Fibroblast of pulmonary artery (primary cell): ENCODE measurements around the gene VEPH1.
A peak's percentile ranks its signal among the peaks of the same experiment; 100 is the strongest.

Experiments used
- DNase-seq: peaks from one replicate; pipeline ENCODE4 v3.0.0-alpha.2; 2010; ENCODE audit warnings: low read depth
- H3K4me3 ChIP-seq: replicated peaks from 2 replicates; pipeline ENCODE4 v1.5.1; 2011; ENCODE audit warnings: low read depth, mild to moderate bottlenecking, control low read depth, low read length, moderate library complexity
- CTCF ChIP-seq: IDR thresholded peaks from 2 replicates; pipeline ENCODE4 v1.5.1; 2011; ENCODE audit warnings: mild to moderate bottlenecking, control low read depth, low read length, inconsistent platforms; ENCODE audit errors: missing control alignments

The VEPH1 gene

GRCh38 chr3:157305392-157305791 lies 197.8 kb downstream of the VEPH1 start:
- no peak overlapping the region for H3K4me3 ChIP-seq
- no peak for DNase-seq
- no peak for TF ChIP-seq CTCF

DNA sequence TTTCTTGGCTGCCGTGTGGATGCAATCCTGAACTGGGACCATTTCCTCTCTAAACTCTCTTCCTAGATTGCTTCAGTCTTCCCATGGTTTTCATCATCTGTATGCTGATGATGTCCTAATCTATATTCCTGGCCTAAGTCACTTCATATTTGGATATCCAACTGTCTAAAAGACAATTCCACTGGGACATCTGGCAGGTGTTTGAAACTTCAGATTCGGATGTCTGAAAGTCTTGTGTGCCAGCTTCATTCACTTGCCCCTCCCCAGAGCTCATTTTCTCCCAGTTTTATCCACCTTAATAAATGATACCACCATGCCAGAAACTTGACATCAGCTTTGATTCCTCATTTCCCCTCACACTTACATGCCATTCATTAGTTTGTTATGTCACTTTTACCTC lies 201.5 kb downstream of the VEPH1 start:
- TF ChIP-seq CTCF: no peak

GRCh38 chr3:157300981-157301663 lies 202.1 kb downstream of the VEPH1 start:
- DNase-seq: peak; percentile 36
- no peak for TF ChIP-seq CTCF
- H3K4me3 ChIP-seq: no peak overlapping the region

More for the DNA sequence above, 201.5 kb downstream of the VEPH1 start:
- no peak for DNase-seq
- H3K4me3 ChIP-seq: no peak overlapping the region

DNA sequence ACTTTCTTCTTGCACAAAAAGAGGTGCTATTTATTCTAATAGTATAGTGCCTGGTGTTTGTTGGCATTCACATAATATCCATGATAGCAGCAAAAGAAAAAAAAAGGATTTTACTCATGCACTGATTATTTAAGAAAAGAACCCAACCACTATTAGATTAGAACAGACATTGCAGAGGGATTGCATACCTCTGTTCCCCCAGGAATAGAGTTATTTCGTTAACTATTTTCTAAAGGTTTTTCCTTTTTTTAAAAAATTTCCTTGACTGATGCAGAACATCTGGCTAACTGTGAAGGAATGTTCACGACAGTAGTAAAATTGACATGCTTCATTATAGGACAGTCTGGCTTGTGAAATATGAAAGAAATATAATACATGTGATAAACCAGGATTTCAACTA lies 203.1 kb downstream of the VEPH1 start:
- no peak overlapping the region for H3K4me3 ChIP-seq
- peak; percentile 55 for DNase-seq
- no peak for TF ChIP-seq CTCF

- H3K4me3 ChIP-seq: no peak overlapping the region
- DNase-seq: no peak
- no peak for TF ChIP-seq CTCF
Observed at GRCh38 chr3:157297328-157297915, 205.8 kb downstream of the VEPH1 start.

DNA sequence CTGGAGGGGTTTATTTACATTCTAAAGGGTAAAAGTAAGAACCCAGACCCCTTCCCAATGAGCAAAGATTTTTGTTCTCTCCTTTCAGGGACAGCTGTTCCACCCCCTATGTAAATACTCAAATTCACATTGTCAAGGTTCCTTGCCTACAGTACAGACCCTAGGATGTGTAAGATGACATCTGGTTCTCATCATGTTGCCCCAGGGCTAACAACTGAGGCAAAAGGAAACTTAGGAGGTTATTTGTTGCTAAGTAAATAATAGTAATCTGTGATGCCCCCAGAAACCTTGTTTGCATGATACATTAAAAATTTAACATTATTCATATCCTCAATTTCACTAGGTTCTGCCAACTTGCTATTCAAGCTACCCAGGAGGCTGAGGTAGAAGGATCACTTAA lies 208.3 kb downstream of the VEPH1 start:
- no peak for TF ChIP-seq CTCF

GRCh38 chr3:157294491-157294890 lies 208.7 kb downstream of the VEPH1 start:
- TF ChIP-seq CTCF: no peak
- H3K4me3 ChIP-seq: no peak overlapping the region
- no peak for DNase-seq

More for the DNA sequence above, 208.3 kb downstream of the VEPH1 start:
- no peak for DNase-seq
- no peak overlapping the region for H3K4me3 ChIP-seq
